Uterus (tissue), 2 donors: ENCODE data around the gene POLR1D.

Experiments
- CTCF ChIP-seq, 4 experiments: fragments of 200-600 bp in 2 of 4; fragments of 450-650 bp in 2 of 4; sonication (generic) in 2 of 4; IDR thresholded peaks; one replicate each; pipeline ENCODE4 v1.5.1; 2016 to 2019; ENCODE audit warnings: antibody characterized with exemption in 4 of 4, mild to moderate bottlenecking in 2 of 4, moderate library complexity in 1 of 4
- POLR2A ChIP-seq, 2 donors: fragments of 450-650 bp; IDR thresholded peaks; one replicate each; pipeline ENCODE4 v1.6.1; 2016; ENCODE audit warnings: antibody characterized with exemption in 2 of 2, mild to moderate bottlenecking in 1 of 2, moderate library complexity in 1 of 2

GRCh38 chr13:27572234-27572901 lies 49.3 kb upstream of the POLR1D start:
- TF ChIP-seq CTCF (IDR thresholded peaks at IDR 0.05) (no peak), POLR2A (IDR thresholded peaks at IDR 0.05) (no peak)
